ENCODE measurements around the gene DSCAML1.

The DSCAML1 gene

GRCh38 chr11:117601006-117601708, 195.9 kb downstream of the DSCAML1 start:
- Histone ChIP-seq H3K27ac (no peak overlapping the region), H3K4me1 (no peaks in the 10 kb centered on the region)
- intact Hi-C loops (cut with DNase I; ENCODE audit: low total_unique reads): no loop called here

GRCh38 chr11:117600234-117600783, 196.7 kb downstream of the DSCAML1 start:
- TF ChIP-seq CTCF (IDR thresholded peaks at IDR 0.05): no peak
- Histone ChIP-seq H3K27ac (no peak overlapping the region), H3K4me3 (no peak overlapping the region), H3K27me3 (peaks cover 0 to 26% of the 10 kb centered on the region in 2 donors), H3K4me1 (no peaks in the 10 kb centered on the region), H3K9me3 (no peaks in the 10 kb centered on the region), H3K36me3 (no peaks in the 10 kb centered on the region)
- no peak for DNase-seq
- intact Hi-C loops (cut with DNase I; ENCODE audit: low total_unique reads): no loop called here

More at GRCh38 chr11:117601006-117601708, 195.9 kb downstream of the DSCAML1 start:
- no peaks in the 10 kb centered on the region for H3K36me3 ChIP-seq
- peaks cover 0 to 29% of the 10 kb centered on the region in 2 donors for H3K27me3 ChIP-seq
- DNase-seq: no peak
- no peaks in the 10 kb centered on the region for H3K9me3 ChIP-seq
- no peak overlapping the region for H3K4me3 ChIP-seq
- no peak for TF ChIP-seq CTCF (IDR thresholded peaks at IDR 0.05)

GRCh38 chr11:117597071-117597470, 199.9 kb downstream of the DSCAML1 start:
- no peak overlapping the region for H3K27ac ChIP-seq
- H3K36me3 ChIP-seq: no peaks in the 10 kb centered on the region
- intact Hi-C loops (cut with DNase I; ENCODE audit: low total_unique reads): no loop called here
- H3K27me3 ChIP-seq: peaks cover 0 to 26% of the 10 kb centered on the region in 2 donors
- peak in 1 of 2 donors; percentile 42 for DNase-seq
- no peaks in the 10 kb centered on the region for H3K9me3 ChIP-seq
- H3K4me1 ChIP-seq: no peaks in the 10 kb centered on the region
- no peak overlapping the region for H3K4me3 ChIP-seq
- no peak for TF ChIP-seq CTCF (IDR thresholded peaks at IDR 0.05)

GRCh38 chr11:117595440-117595839, 201.6 kb downstream of the DSCAML1 start:
- Histone ChIP-seq H3K27me3 (peaks cover 0 to 22% of the 10 kb centered on the region in 2 donors), H3K36me3 (no peaks in the 10 kb centered on the region), H3K27ac (no peak overlapping the region), H3K9me3 (no peaks in the 10 kb centered on the region), H3K4me3 (no peak overlapping the region), H3K4me1 (no peaks in the 10 kb centered on the region)
- DNase-seq: no peak
- intact Hi-C loops (cut with DNase I; ENCODE audit: low total_unique reads): no loop called here
- TF ChIP-seq CTCF (IDR thresholded peaks at IDR 0.05): no peak

- Histone ChIP-seq H3K4me3 (no peak overlapping the region), H3K27me3 (peaks cover 0 to 15% of the 10 kb centered on the region in 2 donors), H3K9me3 (no peaks in the 10 kb centered on the region), H3K4me1 (no peaks in the 10 kb centered on the region), H3K27ac (no peak overlapping the region), H3K36me3 (no peaks in the 10 kb centered on the region)
- TF ChIP-seq CTCF (IDR thresholded peaks at IDR 0.05): no peak
- intact Hi-C loops (cut with DNase I; ENCODE audit: low total_unique reads): no loop called here
- DNase-seq: no peak
Measured at GRCh38 chr11:117594721-117595120, 202.3 kb downstream of the DSCAML1 start.
